Epithelial cell of proximal tubule (primary cell): Measurements from ENCODE around the gene ARHGAP45. TPM values are rescaled to one million over a fixed set of nuclear protein-coding genes. Genes with fewer than 3 reads are reported as not detected.

Experiments
- DNase-seq: peaks from one replicate; pipeline ENCODE4 v3.0.0-alpha.2; 2011; ENCODE audit warnings: low read depth
- H3K4me3 ChIP-seq: 2 replicates; pipeline ENCODE4 v1.5.1; 2011; ENCODE audit warnings: low read depth, mild to moderate bottlenecking, low read length
- total RNA-seq: library from RNA; depleted of rRNA; stranded (reverse); fragments of >200 nt; gene quantifications from 2 replicates; pipeline ENCODE4 v1.2.3, GENCODE V29; 2015
- TF ChIP-seq, protein P1 (sequence below): conservative IDR thresholded peaks from 2 replicates; pipeline ENCODE4 v1.5.1; 2012; ENCODE audit warnings: low read depth, mild to moderate bottlenecking, low read length

The ARHGAP45 gene, protein sequence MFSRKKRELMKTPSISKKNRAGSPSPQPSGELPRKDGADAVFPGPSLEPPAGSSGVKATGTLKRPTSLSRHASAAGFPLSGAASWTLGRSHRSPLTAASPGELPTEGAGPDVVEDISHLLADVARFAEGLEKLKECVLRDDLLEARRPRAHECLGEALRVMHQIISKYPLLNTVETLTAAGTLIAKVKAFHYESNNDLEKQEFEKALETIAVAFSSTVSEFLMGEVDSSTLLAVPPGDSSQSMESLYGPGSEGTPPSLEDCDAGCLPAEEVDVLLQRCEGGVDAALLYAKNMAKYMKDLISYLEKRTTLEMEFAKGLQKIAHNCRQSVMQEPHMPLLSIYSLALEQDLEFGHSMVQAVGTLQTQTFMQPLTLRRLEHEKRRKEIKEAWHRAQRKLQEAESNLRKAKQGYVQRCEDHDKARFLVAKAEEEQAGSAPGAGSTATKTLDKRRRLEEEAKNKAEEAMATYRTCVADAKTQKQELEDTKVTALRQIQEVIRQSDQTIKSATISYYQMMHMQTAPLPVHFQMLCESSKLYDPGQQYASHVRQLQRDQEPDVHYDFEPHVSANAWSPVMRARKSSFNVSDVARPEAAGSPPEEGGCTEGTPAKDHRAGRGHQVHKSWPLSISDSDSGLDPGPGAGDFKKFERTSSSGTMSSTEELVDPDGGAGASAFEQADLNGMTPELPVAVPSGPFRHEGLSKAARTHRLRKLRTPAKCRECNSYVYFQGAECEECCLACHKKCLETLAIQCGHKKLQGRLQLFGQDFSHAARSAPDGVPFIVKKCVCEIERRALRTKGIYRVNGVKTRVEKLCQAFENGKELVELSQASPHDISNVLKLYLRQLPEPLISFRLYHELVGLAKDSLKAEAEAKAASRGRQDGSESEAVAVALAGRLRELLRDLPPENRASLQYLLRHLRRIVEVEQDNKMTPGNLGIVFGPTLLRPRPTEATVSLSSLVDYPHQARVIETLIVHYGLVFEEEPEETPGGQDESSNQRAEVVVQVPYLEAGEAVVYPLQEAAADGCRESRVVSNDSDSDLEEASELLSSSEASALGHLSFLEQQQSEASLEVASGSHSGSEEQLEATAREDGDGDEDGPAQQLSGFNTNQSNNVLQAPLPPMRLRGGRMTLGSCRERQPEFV
- total RNA-seq, result 6.2 and 6.7 TPM in 2 replicates

DNA sequence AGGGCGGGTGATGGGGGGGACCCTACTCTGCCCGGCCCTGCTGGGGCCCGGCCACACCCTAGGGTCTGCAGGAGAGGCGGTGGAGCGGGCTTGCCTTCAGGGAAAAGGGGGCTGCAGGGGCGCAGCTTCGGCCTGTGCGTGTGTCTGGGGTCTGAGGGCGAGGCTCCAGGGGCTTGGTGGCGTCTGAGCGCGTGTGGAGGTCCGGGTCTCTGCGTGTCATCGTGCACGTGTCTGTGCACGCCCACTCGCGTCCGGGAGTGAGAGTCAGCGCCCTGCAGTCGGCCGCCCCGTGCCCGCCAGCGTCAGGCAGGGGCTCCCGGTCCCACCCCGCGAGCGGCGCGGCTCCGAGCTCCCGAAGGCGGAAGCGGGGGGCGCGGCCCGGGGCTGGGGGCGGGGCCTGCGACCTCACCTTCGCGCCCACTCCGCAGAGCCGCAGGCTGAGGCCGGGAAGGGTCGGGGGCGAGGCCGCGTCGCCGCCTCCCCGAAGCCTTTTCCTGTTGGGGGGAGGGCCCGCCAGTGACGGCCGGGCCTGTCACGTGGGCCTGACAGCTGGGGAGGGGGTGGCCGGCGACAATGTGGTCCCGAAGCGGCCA lies at the start of gene ARHGAP45:
Gene ARHGAP45 (plus strand): TSS at position 420 of the 593 bp plus-strand sequence. CDS start 239 bp downstream, outside the sequence.
- DNase-seq, result no peak
- H3K4me3 ChIP-seq, result peak within 1 kb of the TSS; percentile 24
- TF ChIP-seq, protein P1, sequence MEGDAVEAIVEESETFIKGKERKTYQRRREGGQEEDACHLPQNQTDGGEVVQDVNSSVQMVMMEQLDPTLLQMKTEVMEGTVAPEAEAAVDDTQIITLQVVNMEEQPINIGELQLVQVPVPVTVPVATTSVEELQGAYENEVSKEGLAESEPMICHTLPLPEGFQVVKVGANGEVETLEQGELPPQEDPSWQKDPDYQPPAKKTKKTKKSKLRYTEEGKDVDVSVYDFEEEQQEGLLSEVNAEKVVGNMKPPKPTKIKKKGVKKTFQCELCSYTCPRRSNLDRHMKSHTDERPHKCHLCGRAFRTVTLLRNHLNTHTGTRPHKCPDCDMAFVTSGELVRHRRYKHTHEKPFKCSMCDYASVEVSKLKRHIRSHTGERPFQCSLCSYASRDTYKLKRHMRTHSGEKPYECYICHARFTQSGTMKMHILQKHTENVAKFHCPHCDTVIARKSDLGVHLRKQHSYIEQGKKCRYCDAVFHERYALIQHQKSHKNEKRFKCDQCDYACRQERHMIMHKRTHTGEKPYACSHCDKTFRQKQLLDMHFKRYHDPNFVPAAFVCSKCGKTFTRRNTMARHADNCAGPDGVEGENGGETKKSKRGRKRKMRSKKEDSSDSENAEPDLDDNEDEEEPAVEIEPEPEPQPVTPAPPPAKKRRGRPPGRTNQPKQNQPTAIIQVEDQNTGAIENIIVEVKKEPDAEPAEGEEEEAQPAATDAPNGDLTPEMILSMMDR, result no peak

DNA sequence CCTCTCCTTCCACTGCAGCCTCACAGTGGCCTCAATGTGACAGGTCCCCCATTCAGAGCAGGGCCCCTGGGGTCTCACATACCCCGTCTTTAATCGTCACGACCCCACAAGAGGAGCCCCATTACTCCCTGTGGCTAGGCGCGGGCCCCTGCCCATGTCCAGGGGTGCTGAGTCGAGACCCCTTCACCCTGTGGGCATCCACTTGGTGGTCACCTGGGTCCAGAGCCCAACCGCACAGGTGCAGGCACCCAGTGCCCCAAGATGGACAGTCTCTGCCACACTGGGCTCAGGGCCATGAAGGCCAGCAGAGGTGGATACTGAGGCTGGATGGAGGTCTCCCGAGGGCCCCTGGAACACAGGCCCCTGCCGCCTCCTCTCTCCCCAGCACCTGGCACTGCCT lies 49.1 kb upstream of the ARHGAP45 start:
- peak overlapping the region; percentile 16 for H3K4me3 ChIP-seq
- no peak for DNase-seq
- TF ChIP-seq, protein P1, result no peak

DNA sequence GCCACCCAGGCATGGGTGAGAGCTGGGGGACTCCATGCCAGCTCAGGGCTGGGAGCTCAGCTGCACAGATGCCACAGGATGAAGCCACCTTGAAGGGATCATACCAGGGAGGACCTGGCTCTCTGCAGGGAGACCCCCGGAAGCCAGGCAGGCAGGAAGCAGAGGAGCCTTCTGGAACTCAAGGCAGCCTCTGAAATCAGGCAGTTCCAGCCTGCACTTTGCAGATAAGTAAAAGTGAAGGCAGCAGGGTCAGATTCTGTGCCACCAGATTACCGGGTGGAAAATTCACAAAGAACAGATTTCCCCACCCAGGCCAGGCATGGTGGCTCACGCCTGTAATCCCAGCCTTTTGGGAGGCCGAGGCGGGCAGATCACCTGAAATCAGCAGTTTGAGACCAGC lies 48.6 kb upstream of the ARHGAP45 start:
- H3K4me3 ChIP-seq, result no peak overlapping the region
- no peak for DNase-seq
- TF ChIP-seq, protein P1, result no peak

DNA sequence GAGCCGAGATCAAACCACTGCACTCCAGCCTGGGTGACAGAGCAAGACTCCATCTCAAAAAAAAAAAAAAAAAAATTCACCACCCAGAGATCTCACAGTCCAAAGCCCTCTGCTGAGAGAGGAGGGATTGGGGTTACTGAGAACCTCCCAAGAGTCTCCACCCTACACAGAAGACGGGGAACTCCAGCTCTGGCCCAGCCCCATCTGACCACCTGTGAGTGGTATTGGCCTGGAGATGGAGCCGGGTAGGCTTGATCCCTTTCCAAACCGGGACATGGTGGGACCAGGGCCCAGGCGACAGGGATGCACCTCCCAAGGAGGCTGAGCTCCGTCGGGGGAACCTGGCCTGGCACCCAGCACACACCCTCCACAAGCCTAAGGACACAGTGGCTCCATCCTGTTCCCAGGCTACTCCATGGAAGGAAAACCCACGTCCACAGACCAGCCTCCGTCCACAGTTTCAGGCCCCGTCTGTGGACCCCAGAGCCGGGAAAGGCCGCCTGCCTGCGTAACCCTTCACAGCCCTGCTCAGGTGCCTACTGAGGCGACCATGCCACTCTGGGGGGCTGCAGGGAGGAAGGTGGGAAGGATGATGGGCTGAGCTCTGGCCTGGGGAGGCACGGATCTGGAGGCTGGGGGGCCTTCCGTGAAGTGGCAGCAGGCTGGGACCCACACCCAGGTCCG lies 47.9 kb upstream of the ARHGAP45 start:
- TF ChIP-seq, protein P1, result no peak
- DNase-seq, result no peak
- H3K4me3 ChIP-seq, result peak overlapping the region; percentile 94

DNA sequence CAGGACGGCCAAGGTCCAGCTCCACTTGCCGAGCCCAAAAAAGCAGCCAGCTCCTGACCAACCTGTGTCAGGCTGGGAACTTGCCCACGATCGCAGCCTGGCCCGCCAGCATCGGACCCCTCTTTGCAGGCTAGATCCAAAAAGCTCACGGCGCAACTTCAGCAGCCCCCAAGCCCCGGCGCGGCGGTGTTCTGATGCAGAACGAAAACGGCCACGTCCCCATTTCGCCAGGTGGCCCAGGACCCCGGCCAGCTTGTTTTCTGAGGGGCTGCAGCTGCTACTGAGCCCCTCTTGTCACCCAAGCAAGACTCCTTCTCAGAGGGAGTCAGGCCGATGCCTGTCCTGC lies 47.4 kb upstream of the ARHGAP45 start:
- DNase-seq, result no peak
- H3K4me3 ChIP-seq, result peak overlapping the region; percentile 94
- TF ChIP-seq, protein P1, result no peak
